Measurements from ENCODE around the gene SLU7.

Gene SLU7

DNA sequence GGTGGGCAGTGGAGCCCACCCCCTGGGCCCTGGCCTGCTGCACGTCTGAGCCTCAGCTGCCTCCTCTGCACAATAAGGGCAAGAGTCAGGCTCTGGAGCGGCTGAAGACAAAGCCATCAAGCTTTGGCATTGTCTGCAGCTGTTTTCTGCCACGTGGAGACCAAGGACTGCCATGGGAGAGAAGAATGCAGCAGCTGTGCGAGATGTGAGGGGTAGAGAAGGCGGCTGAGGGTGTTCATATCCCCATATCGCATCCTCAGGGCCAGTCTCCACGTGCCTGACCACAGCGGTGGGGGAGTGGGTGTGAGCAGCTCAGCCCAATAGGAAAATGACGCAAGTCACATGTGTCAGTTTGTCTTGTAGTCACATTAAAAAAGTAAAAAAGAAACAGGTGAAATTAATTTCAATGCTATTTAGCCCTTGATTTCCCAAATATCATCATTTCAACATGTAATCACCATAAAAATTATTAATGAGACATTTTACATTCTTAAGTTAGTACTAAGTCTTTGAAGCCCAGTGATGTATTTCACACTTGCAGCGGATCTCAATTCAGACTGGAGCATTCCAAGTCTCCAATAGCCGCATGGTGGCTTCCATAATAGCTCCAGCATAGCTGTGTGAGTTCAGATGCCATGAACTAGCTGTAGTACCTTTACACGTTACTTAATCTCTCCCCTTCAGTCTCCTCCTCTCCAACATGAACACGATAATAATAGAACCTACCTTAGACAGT lies 55.1 kb downstream of the SLU7 start:
- DNase-seq: no peak

DNA sequence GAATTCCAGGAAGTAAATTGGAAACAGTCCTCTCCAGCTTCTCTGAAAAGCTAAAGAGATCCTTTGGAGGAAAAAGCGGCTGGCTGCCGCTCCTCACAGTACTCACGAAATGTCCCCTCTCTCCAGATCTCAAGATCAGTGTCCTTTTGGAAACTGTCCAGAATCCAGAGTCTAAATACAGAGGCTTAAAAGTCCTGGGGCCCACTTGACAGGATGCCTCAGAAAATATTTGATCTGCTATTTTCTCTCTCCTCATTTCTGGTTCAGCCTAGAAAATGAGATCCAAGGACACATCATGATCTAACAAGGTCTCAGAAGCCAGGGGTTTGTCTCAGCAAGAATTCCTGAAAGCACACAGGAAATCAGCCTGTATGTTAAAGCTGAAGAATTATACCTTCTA lies 55.7 kb downstream of the SLU7 start:
- no peak for DNase-seq

DNA sequence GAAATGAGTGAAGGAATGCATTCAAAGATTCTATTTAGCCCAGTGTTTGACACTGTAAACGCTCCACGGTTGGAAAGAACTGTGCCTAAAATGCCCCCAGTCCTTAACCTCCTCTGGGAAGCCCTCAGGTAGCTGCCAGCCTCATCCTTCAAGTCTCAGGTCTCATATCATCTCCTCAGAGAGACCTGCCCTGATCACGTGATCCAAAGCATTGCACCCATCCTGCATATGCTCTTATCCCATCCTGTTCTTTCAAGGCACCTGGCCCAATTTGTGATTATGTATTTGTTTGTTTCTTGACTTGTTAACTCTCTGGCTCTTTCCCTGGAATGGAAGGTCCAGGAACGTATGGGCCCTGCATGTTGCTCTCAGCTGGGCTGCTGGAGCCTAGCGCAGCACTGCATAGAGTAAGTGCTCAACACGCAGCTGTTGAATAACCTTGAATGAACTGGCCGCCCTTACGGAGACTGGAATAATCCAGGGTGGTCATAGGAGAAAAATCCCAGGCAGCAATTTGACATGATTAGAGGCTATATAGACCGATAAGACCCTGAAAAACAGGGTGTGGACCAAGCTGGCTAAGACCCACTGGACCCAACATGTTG lies 57.2 kb downstream of the SLU7 start:
- DNase-seq: no peak

DNA sequence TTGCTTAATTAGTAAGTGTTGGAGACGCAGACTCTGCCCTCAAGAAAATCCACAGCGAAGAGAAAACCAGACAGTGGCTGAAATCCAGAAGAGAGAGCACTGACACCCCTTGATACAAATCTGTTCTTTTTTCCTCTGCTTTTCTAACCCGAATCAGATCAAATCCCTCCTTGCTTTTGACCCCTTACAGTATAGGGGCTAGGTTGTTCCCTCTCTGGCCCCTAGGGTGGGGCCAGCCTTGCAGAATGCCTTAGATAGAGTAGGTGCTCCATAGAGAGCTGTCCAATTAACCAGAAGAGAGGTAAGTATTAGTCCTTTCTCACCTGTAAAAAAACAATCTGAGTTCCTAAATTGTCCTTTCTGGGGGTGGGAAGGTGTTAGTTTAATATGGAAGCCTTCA lies 58.6 kb downstream of the SLU7 start:
- no peak for DNase-seq

- no peak for DNase-seq
These were observed 59.1 kb downstream of the SLU7 start for GRCh38 chr5:160359816-160360215.

GRCh38 chr5:160359242-160359641 lies 59.6 kb downstream of the SLU7 start:
- no peak for DNase-seq

DNA sequence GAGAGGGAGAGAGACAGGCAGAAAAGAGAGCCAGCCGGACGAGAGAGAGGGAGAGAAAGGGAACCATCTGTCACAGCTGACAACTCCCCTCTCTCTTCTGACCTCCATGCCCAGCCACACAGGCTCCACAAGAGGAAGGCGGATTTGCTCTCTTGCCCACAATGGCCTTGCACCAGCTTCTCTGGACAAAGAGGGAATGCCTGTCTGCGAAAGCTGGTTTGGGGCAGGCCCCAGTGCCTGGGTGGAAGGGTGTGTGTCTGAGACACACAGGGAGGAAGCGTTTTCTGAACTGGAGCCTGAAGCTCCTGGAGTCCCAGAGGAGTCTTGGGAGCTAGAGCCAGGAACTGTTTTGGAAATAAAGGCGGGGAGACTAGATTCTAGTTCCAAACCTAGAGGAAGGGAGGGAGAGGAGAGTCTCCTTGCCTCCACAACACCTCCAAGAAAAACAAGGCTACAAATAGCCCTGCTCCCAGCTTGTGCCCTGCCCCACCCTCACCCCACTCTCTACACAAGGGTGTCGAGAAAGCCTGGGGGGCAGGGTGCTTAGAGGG lies 60.9 kb downstream of the SLU7 start:
- DNase-seq: no peak

- DNase-seq: no peak
These were observed 61.5 kb downstream of the SLU7 start for GRCh38 chr5:160357394-160357793.

DNA sequence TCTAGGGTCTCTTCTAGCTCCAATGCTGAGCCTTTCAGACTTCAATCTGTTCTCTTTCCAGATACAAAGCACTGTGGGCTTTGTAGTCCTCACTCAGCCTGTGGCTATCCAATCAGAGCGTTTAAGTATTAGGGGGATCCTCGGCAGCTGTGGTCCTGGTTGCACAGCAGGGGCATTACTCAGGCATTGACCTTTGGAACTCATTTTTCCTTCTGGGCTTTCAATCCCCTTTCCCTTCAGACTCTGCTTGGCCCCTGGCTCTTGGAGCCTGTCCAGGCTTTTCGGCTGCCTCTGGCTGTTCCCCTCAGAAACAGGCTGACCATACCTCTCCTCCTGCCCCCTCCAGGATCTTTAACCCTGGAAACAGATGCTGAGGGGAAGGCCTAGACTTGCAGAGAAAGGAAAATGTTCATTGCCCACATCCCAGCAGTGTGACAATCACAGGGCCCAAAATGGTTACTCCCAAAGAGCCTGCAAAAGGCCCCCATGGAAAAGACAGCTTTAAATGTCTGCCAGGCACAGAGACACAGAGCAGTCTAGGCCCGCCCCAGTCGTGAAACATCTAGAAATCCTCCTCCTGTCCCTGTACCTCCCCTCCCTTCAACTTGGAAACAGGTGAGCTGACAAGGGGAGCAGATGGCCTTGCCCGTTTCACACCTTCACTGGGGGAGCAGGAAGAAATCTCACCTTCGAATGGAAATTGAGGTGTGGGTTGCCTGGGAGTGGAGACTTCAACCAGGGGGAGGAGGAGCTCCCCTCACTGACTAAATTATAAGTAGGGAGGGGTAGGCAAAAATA lies 62.1 kb downstream of the SLU7 start:
- DNase-seq: no peak

DNA sequence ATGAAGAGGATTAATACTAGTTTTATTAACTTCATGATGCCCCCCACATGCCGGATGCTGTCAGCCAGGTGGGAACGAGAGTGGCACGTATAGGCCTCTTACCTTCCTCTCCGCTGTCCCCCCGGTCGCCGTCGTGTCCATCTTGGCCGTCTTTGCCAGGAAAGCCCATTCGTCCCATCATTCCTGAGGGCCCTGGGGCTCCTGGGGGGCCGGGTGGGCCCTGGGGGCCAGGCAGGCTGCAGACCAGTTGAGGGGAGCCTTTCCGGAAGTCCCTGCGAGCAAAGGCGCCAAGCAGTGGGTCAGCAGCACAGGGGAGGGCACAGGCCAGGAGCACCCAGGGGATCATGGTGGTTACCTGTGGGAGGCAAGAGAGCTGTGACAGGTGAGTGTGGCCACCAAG lies 64.2 kb downstream of the SLU7 start:
- DNase-seq: no peak

- DNase-seq: no peak
These were observed 65.5 kb downstream of the SLU7 start for GRCh38 chr5:160353379-160353778.

GRCh38 chr5:160352308-160352707 lies 66.6 kb downstream of the SLU7 start:
- no peak for DNase-seq
